IMR-90 (cell line): ENCODE results near the gene CEBPA. TPM values are rescaled to one million over a fixed set of nuclear protein-coding genes. Genes with fewer than 3 reads are reported as not detected.

Experiments used
- ATAC-seq: fragments of 200-7000 bp; cut with Tn5 transposase; 2 replicates; pipeline ENCODE4 v1.9.1; 2020; ENCODE audit warnings: low read depth, mild to moderate bottlenecking, moderate library complexity
- BruUV-seq: library from RNA; stranded (reverse); fragments of 400-500 nt; replicated peaks from 2 replicates; lab custom pipeline; 2021; lab: Mats Ljungman, UMichigan
- CTCF ChIA-PET: fragments of 300-600 bp; formaldehyde crosslinking; extraction: SDS; loops from one replicate; lab custom pipeline; 2021; ENCODE audit warnings: antibody characterized with exemption; lab: Yijun Ruan, JAX
- POLR2A ChIA-PET: fragments of 300-600 bp; sonication (Branson Sonifier 250); formaldehyde crosslinking; loops from one replicate; lab custom pipeline; 2022; ENCODE audit warnings: antibody characterized with exemption; ENCODE audit not compliant: unreplicated experiment; lab: Charles Lee
- DNase-seq: peaks from one replicate; pipeline ENCODE4 v3.0.0; 2013
- H2AFZ ChIP-seq: replicated peaks from 2 replicates; pipeline ENCODE3; 2013; ENCODE audit warnings: low read length, mild to moderate bottlenecking; ENCODE audit not compliant: poor library complexity
- H2AK5ac ChIP-seq: 2 replicates; pipeline ENCODE4 v1.6.1; 2013; ENCODE audit warnings: low read depth, low read length, inconsistent platforms
- H2AK9ac ChIP-seq: replicated peaks from 2 replicates; pipeline ENCODE3; 2013; ENCODE audit warnings: mild to moderate bottlenecking, low read depth, low read length, moderate library complexity; ENCODE audit not compliant: poor library complexity
- H2BK120ac ChIP-seq: 2 replicates; pipeline ENCODE4 v1.6.1; 2013; ENCODE audit warnings: low read depth, low read length, inconsistent platforms
- H2BK15ac ChIP-seq: 3 replicates; pipeline ENCODE4 v1.6.1; 2013; ENCODE audit warnings: low read depth, low read length, inconsistent platforms
- H2BK20ac ChIP-seq: 2 replicates; pipeline ENCODE4 v1.6.1; 2013; ENCODE audit warnings: low read depth, mild to moderate bottlenecking, inconsistent platforms, low read length, moderate library complexity
- H2BK5ac ChIP-seq: 2 replicates; pipeline ENCODE4 v1.6.1; 2013; ENCODE audit warnings: mild to moderate bottlenecking, low read depth, low read length, inconsistent platforms; ENCODE audit not compliant: poor library complexity, severe bottlenecking
- H3K14ac ChIP-seq: replicated peaks from 2 replicates; pipeline ENCODE4 v1.6.1; 2013; ENCODE audit warnings: low read depth, low read length, inconsistent platforms
- H3K18ac ChIP-seq: 2 replicates; pipeline ENCODE4 v1.6.1; 2013; ENCODE audit warnings: low read depth, low read length, control low read depth
- H3K23ac ChIP-seq: 2 replicates; pipeline ENCODE4 v1.6.1; 2013; ENCODE audit warnings: low read depth, low read length, inconsistent platforms
- H3K27ac ChIP-seq: 2 replicates; pipeline ENCODE4 v1.5.1; 2013; ENCODE audit warnings: mild to moderate bottlenecking, control low read depth, low read length; ENCODE audit not compliant: insufficient read depth
- H3K27me3 ChIP-seq: 2 replicates; pipeline ENCODE4 v1.6.1; 2013; ENCODE audit warnings: low read length; ENCODE audit not compliant: control insufficient read depth, insufficient read depth
- H3K36me3 ChIP-seq: 2 replicates; pipeline ENCODE4 v1.6.1; 2013; ENCODE audit warnings: low read length, mixed read lengths; ENCODE audit not compliant: control insufficient read depth, insufficient read depth
- H3K4ac ChIP-seq: 2 replicates; pipeline ENCODE4 v1.6.1; 2013; ENCODE audit warnings: low read depth, low read length, inconsistent platforms
- H3K4me1 ChIP-seq: 2 replicates; pipeline ENCODE4 v1.6.1; 2013; ENCODE audit warnings: low read length, mixed read lengths; ENCODE audit not compliant: control insufficient read depth, insufficient read depth
- H3K4me2 ChIP-seq: 2 replicates; pipeline ENCODE4 v1.6.1; 2013; ENCODE audit warnings: low read depth, mild to moderate bottlenecking, control low read depth, low read length, moderate library complexity
- H3K4me3 ChIP-seq: 2 replicates; pipeline ENCODE4 v1.5.1; 2013; ENCODE audit warnings: low read depth, mild to moderate bottlenecking, control low read depth, low read length, moderate library complexity; ENCODE audit not compliant: insufficient read depth
- H3K56ac ChIP-seq: 2 replicates; pipeline ENCODE4 v1.6.1; 2013; ENCODE audit warnings: low read length, inconsistent platforms; ENCODE audit not compliant: insufficient read depth; ENCODE audit errors: extremely low read depth
- H3K79me1 ChIP-seq, 2 experiments: 2 replicates each; pipeline ENCODE4 v1.6.1; 2013; ENCODE audit warnings: low read length in 2 of 2, inconsistent platforms in 1 of 2, low read depth in 1 of 2
- H3K9ac ChIP-seq: 2 replicates; pipeline ENCODE4 v1.6.1; 2013; ENCODE audit warnings: low read depth, low read length, control low read depth
- H3K9me1 ChIP-seq: 2 replicates; pipeline ENCODE4 v1.6.1; 2013; ENCODE audit warnings: low read length, inconsistent platforms; ENCODE audit not compliant: insufficient read depth
- H3K9me3 ChIP-seq: 2 replicates; pipeline ENCODE4 v1.6.1; 2013; ENCODE audit warnings: low read length; ENCODE audit not compliant: control insufficient read depth, insufficient read depth
- H4K20me1 ChIP-seq: 2 replicates; pipeline ENCODE4 v1.6.1; 2013; ENCODE audit warnings: low read length, inconsistent platforms; ENCODE audit not compliant: insufficient read depth
- H4K5ac ChIP-seq: 2 replicates; pipeline ENCODE4 v1.6.1; 2013; ENCODE audit warnings: mild to moderate bottlenecking, low read depth, low read length, control low read depth
- H4K8ac ChIP-seq, 2 experiments: 2 replicates each; pipeline ENCODE4 v1.6.1; 2013; ENCODE audit warnings: low read depth in 2 of 2, low read length in 2 of 2, control low read depth in 1 of 2, inconsistent platforms in 1 of 2
- H4K91ac ChIP-seq: 2 replicates; pipeline ENCODE4 v1.6.1; 2013; ENCODE audit warnings: low read depth, low read length, inconsistent platforms; ENCODE audit not compliant: insufficient read depth
- BHLHE40 ChIP-seq: fragments of 150-350 bp; IDR thresholded peaks from 2 replicates; pipeline ENCODE4 v1.6.1; 2016; ENCODE audit warnings: mild to moderate bottlenecking, low read depth, low read length
- CEBPB ChIP-seq: IDR thresholded peaks from 2 replicates; pipeline ENCODE4 v1.6.1; 2012; ENCODE audit warnings: low read depth, low read length, improper control_type of control experiment
- CHD1 ChIP-seq: IDR thresholded peaks from 2 replicates; pipeline ENCODE4 v1.6.1; 2012; ENCODE audit warnings: low read depth, low read length, improper control_type of control experiment
- CTCF ChIP-seq: conservative IDR thresholded peaks from 2 replicates; pipeline ENCODE4 v1.5.1; 2012; ENCODE audit warnings: mild to moderate bottlenecking, low read depth, low read length, improper control_type of control experiment
- ELK1 ChIP-seq: fragments of 150-350 bp; IDR thresholded peaks from 2 replicates; pipeline ENCODE4 v1.6.1; 2016; ENCODE audit warnings: low read depth, mild to moderate bottlenecking, low read length, moderate library complexity, borderline replicate concordance
- FOS ChIP-seq: fragments of 150-350 bp; IDR thresholded peaks from 2 replicates; pipeline ENCODE4 v1.6.1; 2016; ENCODE audit warnings: low read depth, low read length
- MAFK ChIP-seq: IDR thresholded peaks from 2 replicates; pipeline ENCODE4 v1.6.1; 2012; ENCODE audit warnings: low read depth, low read length, improper control_type of control experiment
- MAZ ChIP-seq: IDR thresholded peaks from 2 replicates; pipeline ENCODE4 v1.6.1; 2012; ENCODE audit warnings: low read depth, mild to moderate bottlenecking, low read length, improper control_type of control experiment, moderate library complexity, borderline replicate concordance
- MXI1 ChIP-seq: IDR thresholded peaks from 2 replicates; pipeline ENCODE4 v1.6.1; 2012; ENCODE audit warnings: low read depth, mild to moderate bottlenecking, low read length, moderate library complexity, borderline replicate concordance
- POLR2A ChIP-seq: IDR thresholded peaks from 2 replicates; pipeline ENCODE4 v1.6.1; 2012; ENCODE audit warnings: mild to moderate bottlenecking, low read depth, low read length
- RAD21 ChIP-seq: IDR thresholded peaks from 2 replicates; pipeline ENCODE4 v1.6.1; 2012; ENCODE audit warnings: low read length, improper control_type of control experiment
- RCOR1 ChIP-seq: IDR thresholded peaks from 2 replicates; pipeline ENCODE4 v1.6.1; 2012; ENCODE audit warnings: mild to moderate bottlenecking, low read length, improper control_type of control experiment; ENCODE audit not compliant: insufficient replicate concordance
- RFX5 ChIP-seq: IDR thresholded peaks from 2 replicates; pipeline ENCODE4 v1.8.0; 2012; ENCODE audit warnings: low read depth, mild to moderate bottlenecking, low read length, moderate library complexity
- SMC3 ChIP-seq: fragments of 150-350 bp; IDR thresholded peaks from 2 replicates; pipeline ENCODE4 v1.6.1; 2016; ENCODE audit warnings: low read depth, mild to moderate bottlenecking, antibody characterized with exemption, low read length, moderate library complexity
- USF2 ChIP-seq: fragments of 150-350 bp; IDR thresholded peaks from 2 replicates; pipeline ENCODE4 v1.6.1; 2017; ENCODE audit warnings: mild to moderate bottlenecking, antibody characterized with exemption, low read length, low read depth
- WGBS, 2 experiments: methylation state at CpG; one replicate each; pipeline versions ENCODE4 v1.1.5 to v1.1.7; 2013; ENCODE audit warnings: missing lambda C conversion rate in 2 of 2; ENCODE audit not compliant: insufficient read length in 1 of 2; ENCODE audit errors: extremely low coverage in 2 of 2; 5-methylcytosine and 5-hydroxymethylcytosine counted together
- dilution Hi-C: fragments of 300-500 bp; cut with HindIII; formaldehyde crosslinking; loops from one replicate; pipeline ENCODE4 v1.14.3; 2018; ENCODE audit warnings: low sequenced_read_pairs; ENCODE audit not compliant: unreplicated experiment
- in situ Hi-C: fragments of 300-500 bp; cut with MboI; formaldehyde crosslinking; loops from 3 replicates; pipeline ENCODE4 v1.14.3; 2019; ENCODE audit warnings: low sequenced_read_pairs, inconsistent platforms, mixed read lengths
- intact Hi-C: fragments of 100-400 bp; cut with micrococcal nuclease; formaldehyde crosslinking; loops from 2 replicates; pipeline ENCODE4 v1.10.0; 2022
- polyA plus RNA-seq, 3 experiments: library from polyadenylated mRNA; depleted of rRNA; stranded (reverse); fragments of >200 nt; gene quantifications; 2 replicates each; pipeline ENCODE4 v1.2.3, GENCODE V29; 2012; ENCODE audit warnings: low replicate concordance in 1 of 3
- total RNA-seq: library from RNA; depleted of rRNA; stranded (reverse); fragments of >200 nt; gene quantifications from 2 replicates; pipeline ENCODE4 v1.2.3, GENCODE V29; 2012

The CEBPA gene
- total and polyA plus RNA-seq, 2 of the 4 experiments (the other 2 are of a cell fraction): under 0.01 to 0.09 TPM

GRCh38 chr19:33304760-33305647 is 2.7 kb upstream of the CEBPA start:
- CTCF ChIA-PET: no interaction called here
- BruUV-seq: no TSS peak
- no peak for DNase-seq
- TF ChIP-seq BHLHE40: no peak
- no peak for TF ChIP-seq RAD21
- TF ChIP-seq CHD1: no peak
- TF ChIP-seq FOS: no peak
- no peak for TF ChIP-seq ELK1
- no peak for TF ChIP-seq POLR2A
- no peak for TF ChIP-seq MXI1
- TF ChIP-seq USF2: no peak
- TF ChIP-seq MAZ: no peak
- TF ChIP-seq SMC3: no peak
- TF ChIP-seq CEBPB: no peak
- TF ChIP-seq CTCF: no peak
- no peak for TF ChIP-seq RCOR1
- no peak for TF ChIP-seq RFX5
- TF ChIP-seq MAFK: no peak

More at GRCh38 chr19:33304760-33305647, 2.7 kb upstream of the CEBPA start:
- Histone ChIP-seq H2AFZ (no peak overlapping the region), H3K4ac (no peak overlapping the region), H3K4me3 (no peak overlapping the region), H3K9me1 (no peaks in the 10 kb centered on the region), H2BK5ac (no peak overlapping the region), H3K14ac (no peak overlapping the region), H3K79me1 (no peaks in the 10 kb centered on the region), H4K20me1 (no peaks in the 10 kb centered on the region), H3K18ac (no peak overlapping the region), H2BK120ac (no peak overlapping the region), H3K9me3 (no peaks in the 10 kb centered on the region), H3K27me3 (peaks cover 49% of the 10 kb centered on the region), H2BK20ac (no peak overlapping the region), H2AK9ac (no peak overlapping the region), H3K4me1 (no peaks in the 10 kb centered on the region), H3K9ac (no peak overlapping the region), H2BK15ac (no peak overlapping the region), H2AK5ac (no peak overlapping the region), H3K27ac (no peak overlapping the region), H3K4me2 (no peak overlapping the region), H4K5ac (no peak overlapping the region), H4K8ac (no peak overlapping the region), H3K36me3 (no peaks in the 10 kb centered on the region), H3K56ac (no peak overlapping the region), H4K91ac (no peak overlapping the region), H3K23ac (no peak overlapping the region)
- intact Hi-C loops (loop anchor here (5.0 kb wide), 2 partner anchors 67 to 68 kb away; partner anchors contain the start of gene CEBPG), in situ Hi-C loops (no loop called here), dilution Hi-C loops (no loop called here)
- 45% methylated on average over 2 of the region's 12 CpGs; no CpG with 5 or more reads in 1 of the 2 experiments for WGBS, 2 experiments
- POLR2A ChIA-PET: no interaction called here
- ATAC-seq: no peak
